Endodermal cell (in vitro differentiated cells): Measurements from ENCODE around the gene ZBTB20. TPM values are rescaled to one million over a fixed set of nuclear protein-coding genes. Genes with fewer than 3 reads are reported as not detected.
A peak's percentile ranks its signal among the peaks of the same experiment; 100 is the strongest.

ENCODE experiments used
- DNase-seq: peaks from one replicate; pipeline ENCODE4 v3.0.0-alpha.2; 2017
- H3K27ac ChIP-seq: 2 replicates; pipeline ENCODE4 v1.5.1; 2013; ENCODE audit warnings: mild to moderate bottlenecking, low read depth, low read length, moderate library complexity
- H3K27me3 ChIP-seq: 2 replicates; pipeline ENCODE4 v1.6.1; 2013; ENCODE audit warnings: mild to moderate bottlenecking, low read length, moderate library complexity; ENCODE audit not compliant: insufficient read depth, control insufficient read depth, poor library complexity, severe bottlenecking
- H3K36me3 ChIP-seq: 2 replicates; pipeline ENCODE4 v1.7.0; 2013; ENCODE audit warnings: mild to moderate bottlenecking, low read length, moderate library complexity; ENCODE audit not compliant: control insufficient read depth, insufficient read depth
- H3K4me1 ChIP-seq: one replicate; pipeline ENCODE4 v1.7.0; 2013; ENCODE audit warnings: low read length; ENCODE audit not compliant: control insufficient read depth, insufficient read depth
- H3K4me3 ChIP-seq: 2 replicates; pipeline ENCODE4 v1.5.1; 2013; ENCODE audit warnings: mild to moderate bottlenecking, low read length, moderate library complexity
- H3K9ac ChIP-seq: 2 replicates; pipeline ENCODE4 v1.6.1; 2013; ENCODE audit warnings: mild to moderate bottlenecking, low read length, moderate library complexity; ENCODE audit not compliant: poor library complexity, severe bottlenecking; ENCODE audit errors: extremely low read depth
- H3K9me3 ChIP-seq: 2 replicates; pipeline ENCODE4 v1.6.1; 2013; ENCODE audit warnings: mild to moderate bottlenecking, low read length, moderate library complexity; ENCODE audit not compliant: control insufficient read depth
- H3K27ac Mint-ChIP-seq: 2 replicates; pipeline ENCODE4 v1.8.0; 2020; ENCODE audit warnings: mixed read lengths
- H3K27me3 Mint-ChIP-seq: 2 replicates; pipeline ENCODE4 v1.8.0; 2021; ENCODE audit warnings: mild to moderate bottlenecking, mixed read lengths; ENCODE audit not compliant: insufficient read depth
- H3K36me3 Mint-ChIP-seq: 2 replicates; pipeline ENCODE4 v1.8.0; 2020; ENCODE audit warnings: low read depth, mixed read lengths
- H3K4me1 Mint-ChIP-seq: 2 replicates; pipeline ENCODE4 v1.8.0; 2020; ENCODE audit warnings: mixed read lengths
- H3K4me3 Mint-ChIP-seq: 2 replicates; pipeline ENCODE4 v1.8.0; 2020; ENCODE audit warnings: mild to moderate bottlenecking, moderate library complexity, mixed read lengths
- H3K9me3 Mint-ChIP-seq: 2 replicates; pipeline ENCODE4 v1.8.0; 2020; ENCODE audit warnings: mild to moderate bottlenecking, mixed read lengths
- CTCF ChIP-seq: fragments of 200-600 bp; sonication (generic); conservative IDR thresholded peaks from 2 replicates; pipeline ENCODE4 v1.5.0; 2021; ENCODE audit warnings: antibody characterized with exemption, mild to moderate bottlenecking
- WGBS, 2 experiments: methylation state at CpG; one replicate each; pipeline versions ENCODE4 v1.1.5 to v1.1.7; 2013; ENCODE audit warnings: missing lambda C conversion rate in 2 of 2, mixed read lengths in 1 of 2; ENCODE audit not compliant: insufficient coverage in 1 of 2, insufficient read length in 1 of 2; 5-methylcytosine and 5-hydroxymethylcytosine counted together
- total RNA-seq, 2 donors: library from RNA; stranded (reverse); fragmentation: NEBNext Ultra II Directional in 1 of 2; extraction: Animal tissue kit (Norgen Biotek cat#: 25700) in 1 of 2; gene quantifications; 2 replicates in 1 of 2; 3 replicates in 1 of 2; pipeline ENCODE4 v1.2.1, GENCODE V29; 2021

ZBTB20 gene
- total RNA-seq, 2 donors from 2014 or later: 1.6 to 2.9 TPM

- Mint-ChIP-seq H3K27me3 (no peaks in the 10 kb centered on the region), H3K27ac (peak overlapping the region; percentile 26), H3K36me3 (no peaks in the 10 kb centered on the region), H3K4me3 (no peak overlapping the region), H3K4me1 (no peaks in the 10 kb centered on the region), H3K9me3 (no peaks in the 10 kb centered on the region)
- TF ChIP-seq CTCF: no peak
- peak; percentile 48 for DNase-seq
- Histone ChIP-seq H3K9me3 (no peaks in the 10 kb centered on the region), H3K9ac (no peak overlapping the region), H3K4me3 (no peak overlapping the region), H3K27ac (peak overlapping the region; percentile 7), H3K36me3 (no peaks in the 10 kb centered on the region), H3K27me3 (no peaks in the 10 kb centered on the region), H3K4me1 (no peaks in the 10 kb centered on the region)
- WGBS, 2 experiments: 83 to 92% methylated on average over 3 to 10 of the region's 10 CpGs
Measured at GRCh38 chr3:114624571-114625181, 522.4 kb downstream of the ZBTB20 start.

DNA sequence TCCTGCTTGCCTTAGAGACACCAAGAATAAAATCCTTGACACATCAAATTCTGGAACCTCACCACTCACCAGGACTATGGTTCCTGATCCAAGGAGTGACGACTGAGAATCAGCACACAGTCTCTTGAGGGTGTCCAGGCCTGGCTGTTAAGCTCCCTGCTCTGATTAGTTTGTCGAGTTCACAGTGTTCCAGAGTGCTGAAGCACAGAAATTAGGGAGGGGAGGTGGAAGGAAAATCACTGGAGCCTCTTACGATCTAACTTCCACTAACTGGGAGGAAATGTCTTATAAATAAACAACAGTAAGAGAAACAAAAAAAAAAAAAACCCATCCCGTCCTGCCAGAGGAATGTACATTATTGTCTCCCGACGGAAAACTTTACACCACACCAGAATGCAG, 523.0 kb downstream of the ZBTB20 start:
- H3K9me3 ChIP-seq: no peaks in the 10 kb centered on the region
- H3K27me3 ChIP-seq: no peaks in the 10 kb centered on the region
- H3K4me3 ChIP-seq: no peak overlapping the region
- Mint-ChIP-seq H3K27ac (no peak overlapping the region), H3K27me3 (no peaks in the 10 kb centered on the region), H3K4me3 (no peak overlapping the region), H3K9me3 (no peaks in the 10 kb centered on the region), H3K36me3 (no peaks in the 10 kb centered on the region), H3K4me1 (no peaks in the 10 kb centered on the region)
- no peaks in the 10 kb centered on the region for H3K36me3 ChIP-seq
- DNase-seq: no peak
- 88 to 100% methylated on average over 1 to 5 of the region's 6 CpGs for WGBS, 2 experiments
- H3K27ac ChIP-seq: no peak overlapping the region
- no peaks in the 10 kb centered on the region for H3K4me1 ChIP-seq
- no peak overlapping the region for H3K9ac ChIP-seq
- TF ChIP-seq CTCF: no peak

DNA sequence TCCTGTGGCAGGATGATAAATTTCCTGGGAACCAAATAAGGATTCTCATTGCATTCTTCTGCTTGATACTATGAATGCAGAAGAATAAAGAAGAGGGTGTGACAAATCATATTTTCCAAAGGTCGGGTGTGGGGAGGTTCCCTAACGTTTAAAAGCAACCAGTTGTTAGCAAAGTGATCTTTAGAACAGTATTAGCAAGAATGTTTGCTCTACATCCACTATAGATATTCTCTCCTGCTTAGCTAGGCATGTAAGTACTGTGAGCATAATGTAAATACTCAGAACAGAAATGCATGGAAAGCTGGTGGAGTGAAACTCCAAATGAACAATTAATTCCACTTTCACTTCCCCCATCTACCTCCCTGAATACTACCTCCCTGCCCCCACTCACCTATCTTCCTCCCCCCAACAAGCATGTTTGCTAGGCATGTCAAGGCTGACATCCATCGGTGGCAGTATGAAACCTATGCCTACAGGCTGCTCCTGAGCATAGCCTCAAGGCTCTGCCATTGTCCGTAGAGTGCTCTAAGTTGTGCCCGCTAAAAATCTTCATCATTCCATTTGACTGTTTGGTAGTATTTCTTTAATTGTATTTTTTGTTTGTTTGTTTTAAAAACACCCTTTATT, 523.6 kb downstream of the ZBTB20 start:
- no peaks in the 10 kb centered on the region for H3K9me3 ChIP-seq
- H3K36me3 ChIP-seq: no peaks in the 10 kb centered on the region
- H3K4me3 Mint-ChIP-seq: no peak overlapping the region
- no peaks in the 10 kb centered on the region for H3K27me3 ChIP-seq
- no peak for TF ChIP-seq CTCF
- no peak overlapping the region for H3K27ac Mint-ChIP-seq
- H3K9ac ChIP-seq: no peak overlapping the region
- WGBS, 2 experiments: 93 to 100% methylated on average over 1 to 5 of the region's 5 CpGs
- no peaks in the 10 kb centered on the region for H3K4me1 ChIP-seq
- H3K4me3 ChIP-seq: no peak overlapping the region
- no peaks in the 10 kb centered on the region for H3K36me3 Mint-ChIP-seq
- H3K27ac ChIP-seq: no peak overlapping the region
- DNase-seq: no peak
- H3K4me1 Mint-ChIP-seq: no peaks in the 10 kb centered on the region
- H3K9me3 Mint-ChIP-seq: no peaks in the 10 kb centered on the region
- no peaks in the 10 kb centered on the region for H3K27me3 Mint-ChIP-seq
